ENCODE measurements around the gene CAPNS2. TPM values are rescaled to one million over a fixed set of nuclear protein-coding genes. Genes with fewer than 3 reads are reported as not detected.

The CAPNS2 gene
- total and polyA plus RNA-seq, 5 experiments from 2014 or later = not detected

DNA sequence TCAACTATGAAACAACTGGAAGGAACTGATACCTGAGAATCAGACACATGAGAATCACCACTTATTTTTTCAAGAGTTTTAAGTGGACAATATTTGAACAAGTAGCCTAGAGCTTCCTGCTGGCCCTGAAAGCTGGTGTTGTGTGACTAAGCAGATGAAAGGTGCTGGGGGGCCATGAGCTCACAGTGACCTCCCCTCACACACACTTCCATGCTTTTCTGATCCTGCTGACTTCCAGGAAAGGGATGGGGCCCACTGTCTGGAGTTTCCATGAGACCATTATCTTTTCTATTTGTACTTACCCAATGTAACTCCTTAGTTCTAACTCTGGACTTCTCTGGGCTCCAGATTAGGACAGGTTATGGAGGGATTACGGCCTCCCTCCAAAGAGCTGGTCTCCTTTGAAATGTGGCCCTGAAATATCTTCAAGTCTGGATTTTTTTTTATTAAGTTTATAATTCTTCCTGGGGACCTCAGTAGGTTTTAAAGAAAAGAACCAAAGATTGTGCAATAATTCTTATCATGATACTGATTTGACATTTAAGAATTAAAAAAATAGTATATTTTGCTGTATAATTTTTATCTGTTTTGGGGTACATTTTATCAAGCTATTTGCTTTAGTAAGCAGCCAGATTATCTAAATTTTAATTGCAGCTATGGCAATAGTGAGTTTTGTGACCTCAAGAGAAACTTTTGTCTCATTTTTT, 4.9 kb downstream of the CAPNS2 start:
- DNase-seq (no peak), ATAC-seq (no peak)
- Mint-ChIP-seq H3K4me3 (no peak overlapping the region), H3K36me3 (no peaks in the 10 kb centered on the region), H3K9me3 (no peaks in the 10 kb centered on the region), H3K27ac (no peak overlapping the region), H3K4me1 (peaks cover 0 to 15% (median 0%) of the 10 kb centered on the region in 4 donors), H3K27me3 (peaks cover 0 to 4% (median 2%) of the 10 kb centered on the region in 5 donors)
- POLR2A ChIA-PET = no interaction called here

DNA sequence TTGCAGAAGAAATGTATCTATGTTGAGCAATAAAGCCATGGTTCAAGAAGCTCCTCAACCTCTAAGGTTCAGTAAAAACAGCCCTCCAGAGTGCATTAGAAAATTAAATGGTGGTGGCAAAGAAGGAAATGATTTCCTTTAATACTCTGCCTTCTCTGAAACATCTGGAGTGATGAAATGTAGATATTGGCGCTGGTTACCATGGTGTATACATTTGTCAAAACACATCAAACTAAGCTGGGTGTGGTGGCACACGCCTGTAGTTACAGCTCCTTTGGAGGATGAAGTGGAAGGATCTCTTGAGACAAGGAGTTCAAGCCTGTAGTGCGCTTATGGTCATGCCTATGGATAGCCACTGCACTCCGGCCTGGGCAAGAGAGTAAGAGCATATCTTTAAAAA, 6.0 kb downstream of the CAPNS2 start:
- no peaks in the 10 kb centered on the region for H3K9me3 Mint-ChIP-seq
- no peak overlapping the region for H3K4me3 Mint-ChIP-seq
- H3K27ac Mint-ChIP-seq = no peak overlapping the region
- DNase-seq = no peak
- peaks cover 0 to 4% (median 0%) of the 10 kb centered on the region in 5 donors for H3K27me3 Mint-ChIP-seq
- POLR2A ChIA-PET = no interaction called here
- no peaks in the 10 kb centered on the region for H3K36me3 Mint-ChIP-seq
- peaks cover 0 to 15% (median 0%) of the 10 kb centered on the region in 4 donors for H3K4me1 Mint-ChIP-seq
- no peak for ATAC-seq

DNA sequence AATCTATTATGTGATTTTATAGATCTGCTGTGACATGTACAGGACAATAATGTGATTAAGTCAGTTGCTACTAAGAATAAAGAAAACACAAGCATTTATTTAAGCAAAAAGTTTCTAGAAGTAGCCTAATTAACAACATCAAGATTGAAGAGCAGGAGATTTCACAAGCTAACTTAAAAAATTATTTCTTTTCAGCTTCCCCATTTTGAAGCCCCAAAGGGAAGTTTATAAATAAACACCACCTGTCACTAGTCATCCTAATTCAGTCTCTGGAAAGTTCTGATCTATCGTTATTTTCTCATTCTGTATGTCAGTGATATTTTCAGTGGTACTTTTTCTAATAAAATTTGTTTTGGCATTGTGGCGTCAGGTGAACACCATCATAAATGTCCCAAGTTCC, 8.3 kb downstream of the CAPNS2 start:
- peaks cover 0 to 4% (median 0%) of the 10 kb centered on the region in 5 donors for H3K27me3 Mint-ChIP-seq
- POLR2A ChIA-PET = no interaction called here
- DNase-seq = no peak

DNA sequence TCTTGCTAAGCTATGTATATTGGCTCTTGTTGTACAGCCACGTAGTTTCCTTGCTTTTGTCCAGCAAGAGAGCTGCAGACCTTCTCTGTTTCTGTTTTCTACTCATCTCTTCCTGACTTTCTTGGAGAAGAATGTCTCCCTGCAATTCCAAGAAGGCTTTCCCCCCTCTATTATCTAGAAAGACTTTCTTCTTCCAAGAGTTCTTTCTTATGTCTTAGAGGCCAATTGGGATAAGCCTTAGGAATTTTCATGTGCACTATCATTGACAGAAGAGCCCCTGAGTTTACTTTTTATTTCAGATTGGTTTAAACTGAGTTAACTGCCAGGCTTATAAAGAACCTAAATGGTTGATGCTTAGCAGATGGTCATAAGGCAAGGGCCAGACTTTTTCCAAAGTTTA, 9.0 kb downstream of the CAPNS2 start:
- POLR2A ChIA-PET = no interaction called here
- Mint-ChIP-seq H3K27me3 (peaks cover 0 to 4% (median 0%) of the 10 kb centered on the region in 5 donors), H3K4me3 (no peak overlapping the region), H3K4me1 (peaks cover 0 to 15% (median 0%) of the 10 kb centered on the region in 4 donors), H3K27ac (no peak overlapping the region), H3K9me3 (no peaks in the 10 kb centered on the region), H3K36me3 (no peaks in the 10 kb centered on the region)
- ATAC-seq = no peak
- no peak for DNase-seq

More for the DNA sequence above, 8.3 kb downstream of the CAPNS2 start:
- peaks cover 0 to 15% (median 0%) of the 10 kb centered on the region in 4 donors for H3K4me1 Mint-ChIP-seq
- H3K4me3 Mint-ChIP-seq = no peak overlapping the region
- no peaks in the 10 kb centered on the region for H3K36me3 Mint-ChIP-seq
- no peak for ATAC-seq
- H3K27ac Mint-ChIP-seq = no peak overlapping the region
- H3K9me3 Mint-ChIP-seq = no peaks in the 10 kb centered on the region

DNA sequence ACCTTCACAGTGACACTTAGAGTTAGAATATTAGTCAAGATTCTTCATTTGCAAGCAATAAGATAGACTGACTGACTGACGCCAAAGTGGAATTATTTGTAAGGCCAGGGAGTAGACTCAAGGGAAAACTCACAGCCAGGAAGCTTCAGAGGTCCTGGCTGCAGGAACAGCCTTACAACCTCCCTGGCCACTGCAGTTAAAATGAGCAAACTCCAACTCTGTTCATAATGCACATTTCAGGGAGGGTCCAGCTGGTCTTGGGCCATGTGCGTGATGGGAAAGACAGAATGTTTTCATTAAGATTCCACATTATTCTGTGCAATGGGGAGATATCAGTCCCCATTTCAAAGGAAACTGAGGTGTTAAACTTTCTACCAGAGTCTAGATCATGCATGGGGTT, 9.9 kb downstream of the CAPNS2 start:
- Mint-ChIP-seq H3K27ac (no peak overlapping the region), H3K36me3 (no peaks in the 10 kb centered on the region), H3K4me3 (no peak overlapping the region), H3K4me1 (peaks cover 0 to 15% (median 0%) of the 10 kb centered on the region in 4 donors), H3K27me3 (peaks cover 0 to 4% (median 0%) of the 10 kb centered on the region in 5 donors), H3K9me3 (no peaks in the 10 kb centered on the region)
- DNase-seq (no peak), ATAC-seq (no peak)
- POLR2A ChIA-PET = no interaction called here

DNA sequence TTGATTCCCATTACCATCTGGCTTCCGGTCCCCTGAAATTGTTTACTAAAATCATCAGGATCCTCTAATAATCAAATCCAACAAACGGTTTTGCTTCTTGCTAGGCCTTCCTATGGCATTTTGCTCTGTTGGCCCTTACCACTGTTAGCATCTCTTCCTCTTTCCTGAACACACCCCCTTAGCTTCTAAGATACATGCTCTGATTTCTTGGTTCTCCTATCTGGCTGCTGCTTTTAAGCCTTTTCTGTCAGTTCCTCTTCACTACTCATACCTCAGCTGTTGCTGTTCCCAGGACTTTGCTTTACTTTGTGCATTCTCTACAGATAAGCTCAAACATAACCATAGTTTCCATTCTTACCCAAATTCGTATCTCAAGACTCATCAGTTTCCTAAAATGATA, 11.4 kb downstream of the CAPNS2 start:
- Mint-ChIP-seq H3K27me3 (peaks cover 0 to 4% (median 0%) of the 10 kb centered on the region in 5 donors), H3K27ac (no peak overlapping the region), H3K36me3 (no peaks in the 10 kb centered on the region), H3K4me3 (no peak overlapping the region), H3K4me1 (peaks cover 0 to 15% (median 0%) of the 10 kb centered on the region in 4 donors), H3K9me3 (no peaks in the 10 kb centered on the region)
- DNase-seq (no peak), ATAC-seq (no peak)
- POLR2A ChIA-PET = no interaction called here

DNA sequence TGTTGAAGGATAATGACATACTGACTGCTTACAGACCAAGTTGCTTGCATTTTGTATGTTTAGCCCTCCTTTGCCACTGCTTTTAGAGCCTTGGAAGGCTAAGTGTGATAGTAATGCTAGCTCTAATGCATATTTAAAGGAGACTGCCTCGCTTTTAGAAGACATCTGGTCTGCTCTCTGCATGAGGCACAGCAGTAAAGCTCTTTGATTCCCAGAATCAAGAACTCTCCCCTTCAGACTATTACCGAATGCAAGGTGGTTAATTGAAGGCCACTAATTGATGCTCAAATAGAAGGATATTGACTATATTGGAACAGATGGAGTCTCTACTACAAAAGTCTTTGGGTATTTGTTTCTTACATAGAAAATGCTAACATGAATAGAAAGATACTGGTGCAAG, 19.1 kb downstream of the CAPNS2 start:
- H3K36me3 Mint-ChIP-seq = no peaks in the 10 kb centered on the region
- H3K9me3 Mint-ChIP-seq = peaks cover 0 to 3% (median 0%) of the 10 kb centered on the region in 9 donors

DNA sequence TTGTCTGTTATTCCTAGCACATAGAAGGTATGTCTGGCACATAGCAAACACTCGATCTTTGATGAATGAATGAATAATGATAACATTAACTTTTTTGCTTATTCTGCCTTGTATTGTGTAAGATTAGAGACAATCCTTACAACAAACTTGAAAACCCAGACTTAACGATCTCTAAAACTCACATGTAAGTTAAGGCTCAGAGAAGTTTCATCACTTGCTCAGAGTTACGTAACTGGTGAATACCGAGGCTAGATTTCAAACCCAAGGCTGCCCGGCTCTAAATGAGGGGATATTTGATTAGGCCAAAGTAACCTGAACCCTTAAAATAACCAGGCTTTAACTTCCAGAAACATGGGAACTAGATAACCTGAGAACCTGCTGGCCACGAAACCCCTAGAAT, 22.3 kb downstream of the CAPNS2 start:
- H3K4me3 Mint-ChIP-seq = no peak overlapping the region
- H3K4me1 Mint-ChIP-seq = no peaks in the 10 kb centered on the region
- POLR2A ChIA-PET = no interaction called here
- peaks cover 4 to 19% (median 9%) of the 10 kb centered on the region in 5 donors for H3K27me3 Mint-ChIP-seq
- H3K27ac Mint-ChIP-seq = no peak overlapping the region
- DNase-seq (no peak), ATAC-seq (no peak)
- H3K9me3 Mint-ChIP-seq = peaks cover 0 to 3% (median 0%) of the 10 kb centered on the region in 9 donors
- H3K36me3 Mint-ChIP-seq = no peaks in the 10 kb centered on the region

More for the DNA sequence above, 19.1 kb downstream of the CAPNS2 start:
- Mint-ChIP-seq H3K27ac (no peak overlapping the region), H3K27me3 (peaks cover 0 to 4% (median 2%) of the 10 kb centered on the region in 5 donors), H3K4me1 (no peaks in the 10 kb centered on the region), H3K4me3 (no peak overlapping the region)
- POLR2A ChIA-PET = no interaction called here
- ATAC-seq (no peak), DNase-seq (no peak)

DNA sequence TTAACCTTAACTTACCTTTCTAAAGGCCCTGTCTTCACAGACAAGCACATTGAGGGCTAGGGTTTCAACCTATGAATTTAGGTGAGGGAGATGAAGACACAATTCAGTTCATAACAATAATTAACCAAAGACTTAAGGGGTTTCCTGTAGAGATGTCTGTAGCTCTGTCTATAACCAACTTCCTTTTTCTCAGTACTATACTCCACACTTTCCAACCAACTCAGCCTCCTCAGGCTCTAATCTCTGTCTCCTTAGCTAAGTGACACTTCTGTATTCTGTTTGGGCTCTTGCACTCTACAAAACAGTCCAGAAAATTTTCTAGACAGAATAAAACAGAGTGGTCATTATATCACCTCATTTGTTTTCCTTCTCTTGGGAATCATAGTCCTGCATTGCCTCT, 25.8 kb downstream of the CAPNS2 start:
- Mint-ChIP-seq H3K4me1 (no peaks in the 10 kb centered on the region), H3K27ac (no peak overlapping the region), H3K4me3 (no peak overlapping the region), H3K27me3 (peaks cover 7 to 38% (median 17%) of the 10 kb centered on the region in 5 donors), H3K36me3 (no peaks in the 10 kb centered on the region), H3K9me3 (peaks cover 0 to 2% (median 0%) of the 10 kb centered on the region in 9 donors)
- no peak for ATAC-seq
- POLR2A ChIA-PET = no interaction called here
- DNase-seq = no peak

DNA sequence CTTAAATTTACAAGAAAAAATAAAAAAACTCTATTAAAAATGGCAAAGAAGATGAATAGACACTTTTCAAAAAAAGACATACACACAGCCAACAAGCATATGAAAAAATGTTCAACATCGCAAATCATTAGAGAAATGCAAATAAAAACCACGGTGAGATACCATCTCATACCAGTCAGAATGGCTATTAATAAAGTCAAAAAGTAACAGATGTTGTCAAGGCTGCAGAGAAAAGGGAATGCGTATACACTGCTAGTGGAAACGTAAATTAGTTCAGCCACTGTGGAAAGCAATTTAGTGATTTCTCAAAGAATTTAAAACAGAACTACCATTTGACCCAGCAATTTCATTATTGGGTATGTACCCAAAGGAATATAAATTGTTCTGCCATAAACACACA, 31.4 kb downstream of the CAPNS2 start:
- Mint-ChIP-seq H3K27me3 (peaks cover 5 to 36% (median 11%) of the 10 kb centered on the region in 5 donors), H3K9me3 (peaks cover 0 to 5% (median 0%) of the 10 kb centered on the region in 9 donors), H3K36me3 (no peaks in the 10 kb centered on the region), H3K27ac (no peak overlapping the region), H3K4me1 (no peaks in the 10 kb centered on the region), H3K4me3 (no peak overlapping the region)
- POLR2A ChIA-PET = no interaction called here
- ATAC-seq (no peak), DNase-seq (no peak)

DNA sequence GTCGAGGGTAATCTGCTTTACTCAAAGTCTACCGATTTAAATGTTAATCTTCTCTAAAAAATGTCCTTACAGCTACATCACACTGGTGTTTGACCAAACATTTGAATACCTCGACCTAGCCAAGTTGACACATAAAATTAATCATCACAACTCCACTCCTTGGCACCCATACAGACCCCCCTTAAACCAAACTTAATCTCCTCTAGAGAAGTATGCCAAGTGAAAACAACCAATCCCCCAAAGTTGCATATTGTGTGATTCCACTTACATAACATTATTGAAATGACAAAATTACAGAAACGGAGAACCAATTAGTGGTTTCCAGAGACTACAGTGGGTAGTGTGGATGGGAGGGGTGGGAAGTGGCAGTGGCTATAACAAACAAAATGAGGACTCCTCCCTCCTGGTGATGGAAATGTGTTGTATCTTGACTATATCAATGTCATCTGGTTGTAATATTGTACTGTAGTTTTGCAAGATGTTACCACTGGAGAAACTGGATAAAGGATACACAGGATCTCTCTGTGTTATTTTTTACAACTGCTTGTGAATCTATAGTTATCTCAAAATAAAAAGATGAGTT, 39.4 kb downstream of the CAPNS2 start:
- DNase-seq (no peak), ATAC-seq (no peak)
- POLR2A ChIA-PET = no interaction called here
- Mint-ChIP-seq H3K36me3 (no peaks in the 10 kb centered on the region), H3K27me3 (peaks cover 0 to 11% (median 0%) of the 10 kb centered on the region in 5 donors), H3K9me3 (peaks cover 0 to 8% (median 0%) of the 10 kb centered on the region in 9 donors), H3K4me1 (no peaks in the 10 kb centered on the region), H3K27ac (no peak overlapping the region), H3K4me3 (no peak overlapping the region)

DNA sequence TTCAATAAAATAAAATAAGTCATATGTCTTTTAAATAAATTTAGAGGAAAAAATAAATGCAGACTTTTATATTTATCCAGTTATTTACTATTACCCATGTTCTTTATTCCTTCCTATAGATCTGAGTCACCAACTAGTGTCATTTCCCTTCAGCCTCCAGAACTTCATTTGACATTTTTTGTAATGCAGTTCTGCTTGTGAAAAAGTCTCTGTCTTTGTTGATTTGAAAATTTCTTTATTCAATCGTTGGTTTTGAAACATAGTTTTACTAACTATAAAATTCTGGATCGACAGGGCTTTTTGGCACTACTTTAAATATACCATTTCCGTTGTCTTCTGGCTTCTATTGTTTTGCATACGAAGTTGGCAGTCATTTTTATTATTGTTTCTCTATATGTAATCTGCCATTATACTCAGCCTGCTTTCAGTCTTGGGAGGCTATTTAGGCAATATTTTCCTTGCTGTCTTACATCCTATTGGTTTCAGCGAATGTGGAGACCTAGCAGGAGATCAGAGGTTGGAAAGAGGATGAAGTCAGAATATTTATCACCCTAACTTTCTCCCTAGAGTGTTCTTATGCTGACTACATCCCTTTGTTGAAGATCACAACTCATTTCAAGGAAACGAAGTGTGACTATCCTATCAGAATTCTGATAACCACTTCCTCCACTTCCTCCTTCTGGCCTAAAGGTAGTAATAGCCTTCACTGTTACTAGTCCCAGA, 47.3 kb downstream of the CAPNS2 start:
- H3K4me3 Mint-ChIP-seq = no peak overlapping the region
- DNase-seq = no peak
- H3K27ac Mint-ChIP-seq = no peak overlapping the region
- no peaks in the 10 kb centered on the region for H3K4me1 Mint-ChIP-seq
- peaks cover 13 to 39% (median 15%) of the 10 kb centered on the region in 5 donors for H3K27me3 Mint-ChIP-seq
- peaks cover 0 to 9% (median 0%) of the 10 kb centered on the region in 3 donors for H3K36me3 Mint-ChIP-seq
- ATAC-seq = no peak
- H3K9me3 Mint-ChIP-seq = peaks cover 0 to 15% (median 4%) of the 10 kb centered on the region in 9 donors
- POLR2A ChIA-PET = no interaction called here

DNA sequence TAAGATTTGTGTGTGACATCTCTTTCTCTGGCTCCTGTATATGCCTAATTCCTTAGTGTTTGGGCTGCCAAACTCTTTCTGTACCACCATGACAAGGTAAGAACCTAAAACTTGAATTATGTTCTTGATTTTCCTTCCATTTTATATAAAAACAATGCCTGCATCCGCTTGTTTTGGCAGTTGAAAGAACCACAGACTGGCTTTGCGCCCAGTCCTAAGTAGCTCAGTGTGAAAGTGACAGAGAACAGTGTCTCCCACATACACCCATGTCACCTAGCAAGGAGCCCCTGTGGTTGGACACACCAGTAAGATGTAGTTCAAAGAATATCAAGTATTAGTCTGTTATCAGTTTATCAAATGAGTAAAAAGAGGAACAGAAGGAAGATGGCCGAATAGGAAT, 48.6 kb downstream of the CAPNS2 start:
- H3K4me3 Mint-ChIP-seq = no peak overlapping the region
- no peaks in the 10 kb centered on the region for H3K4me1 Mint-ChIP-seq
- ATAC-seq = no peak
- no peak for DNase-seq
- H3K27me3 Mint-ChIP-seq = peaks cover 13 to 45% (median 15%) of the 10 kb centered on the region in 5 donors
- POLR2A ChIA-PET = no interaction called here
- peaks cover 0 to 15% (median 4%) of the 10 kb centered on the region in 9 donors for H3K9me3 Mint-ChIP-seq
- peaks cover 0 to 9% (median 0%) of the 10 kb centered on the region in 3 donors for H3K36me3 Mint-ChIP-seq
- no peak overlapping the region for H3K27ac Mint-ChIP-seq

Data from naive thymus-derived CD8-positive, alpha-beta T cell (primary cell).